B cell (primary cell): ENCODE results near the gene DIMT1.

Experiments used
- CTCF ChIP-seq: fragments of 200-600 bp; IDR thresholded peaks from one replicate; pipeline ENCODE4 v1.8.0; 2022; ENCODE audit warnings: antibody characterized with exemption, mild to moderate bottlenecking
- EZH2 ChIP-seq: IDR thresholded peaks from 2 replicates; pipeline ENCODE4 v1.6.1; 2012; ENCODE audit warnings: borderline replicate concordance, low read depth, mild to moderate bottlenecking, moderate library complexity, low read length; ENCODE audit not compliant: insufficient read depth, poor library complexity, severe bottlenecking

- no peak for TF ChIP-seq CTCF
- no peak for TF ChIP-seq EZH2
Observed at GRCh38 chr5:62342476-62342837, 61.2 kb downstream of the DIMT1 start.
